Hypothalamus (tissue), 51 donors: Measurements from ENCODE around the gene CEP295NL.

ENCODE experiments used
- DNase-seq, 51 donors: peaks; one replicate each; lab custom pipeline; 2025; lab: John Stamatoyannopoulos, UW

Gene CEP295NL

GRCh38 chr17:78840780-78841611, 62.0 kb downstream of the CEP295NL start, which contains the start of gene USP36:
Gene USP36, minus strand, starts transcription at chr17:78840814. Its CDS starts 4,451 bp downstream, at chr17:78836363.
- peak; percentile 93 to 100 (median 99) for DNase-seq
